ENCODE data around the gene PRKCQ.

DNA sequence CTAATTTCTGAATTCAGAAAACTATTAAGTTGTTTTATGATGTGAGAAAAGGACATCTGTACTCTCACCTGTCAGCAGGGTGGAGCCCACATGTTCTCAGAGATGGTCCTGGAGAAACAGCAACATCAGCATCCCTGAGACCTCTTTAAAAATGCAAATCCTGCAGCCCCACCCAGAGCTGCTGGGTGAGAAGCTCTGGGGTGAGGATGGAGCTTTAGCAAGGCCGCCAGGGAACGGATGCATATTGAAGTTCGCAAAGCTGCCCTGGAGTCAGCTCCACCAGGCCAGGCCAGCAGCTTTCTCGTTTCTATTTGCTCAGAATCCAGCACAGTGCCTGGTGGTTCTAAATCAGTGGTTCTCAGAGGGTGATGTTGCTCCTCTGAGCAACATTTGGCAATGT is 49.1 kb downstream of the PRKCQ start:
- TF ChIP-seq, protein P1, sequence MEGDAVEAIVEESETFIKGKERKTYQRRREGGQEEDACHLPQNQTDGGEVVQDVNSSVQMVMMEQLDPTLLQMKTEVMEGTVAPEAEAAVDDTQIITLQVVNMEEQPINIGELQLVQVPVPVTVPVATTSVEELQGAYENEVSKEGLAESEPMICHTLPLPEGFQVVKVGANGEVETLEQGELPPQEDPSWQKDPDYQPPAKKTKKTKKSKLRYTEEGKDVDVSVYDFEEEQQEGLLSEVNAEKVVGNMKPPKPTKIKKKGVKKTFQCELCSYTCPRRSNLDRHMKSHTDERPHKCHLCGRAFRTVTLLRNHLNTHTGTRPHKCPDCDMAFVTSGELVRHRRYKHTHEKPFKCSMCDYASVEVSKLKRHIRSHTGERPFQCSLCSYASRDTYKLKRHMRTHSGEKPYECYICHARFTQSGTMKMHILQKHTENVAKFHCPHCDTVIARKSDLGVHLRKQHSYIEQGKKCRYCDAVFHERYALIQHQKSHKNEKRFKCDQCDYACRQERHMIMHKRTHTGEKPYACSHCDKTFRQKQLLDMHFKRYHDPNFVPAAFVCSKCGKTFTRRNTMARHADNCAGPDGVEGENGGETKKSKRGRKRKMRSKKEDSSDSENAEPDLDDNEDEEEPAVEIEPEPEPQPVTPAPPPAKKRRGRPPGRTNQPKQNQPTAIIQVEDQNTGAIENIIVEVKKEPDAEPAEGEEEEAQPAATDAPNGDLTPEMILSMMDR (IDR thresholded peaks at IDR 0.05; ENCODE audit: control extremely low read depth in 1 of 3, insufficient read depth in 1 of 3, low read depth in 1 of 3, low read length in 3 of 3) = no peak
- TF ChIP-seq EP300 (IDR thresholded peaks at IDR 0.05; ENCODE audit: borderline replicate concordance in 1 of 2, low read depth in 2 of 2, low read length in 2 of 2) = no peak
- TF ChIP-seq RAD21 (IDR thresholded peaks at IDR 0.05 in 1 of 2, conservative IDR thresholded peaks at IDR 0.05 in 1 of 2; ENCODE audit: low read depth in 2 of 2, low read length in 2 of 2) = no peak
